Measurements from ENCODE around the gene BCAT1. TPM values are rescaled to one million over a fixed set of nuclear protein-coding genes. Genes with fewer than 3 reads are reported as not detected.

BCAT1 gene
- total and polyA plus RNA-seq, 12 donors = 0.95 to 17.0 (median 2.7) TPM

DNA sequence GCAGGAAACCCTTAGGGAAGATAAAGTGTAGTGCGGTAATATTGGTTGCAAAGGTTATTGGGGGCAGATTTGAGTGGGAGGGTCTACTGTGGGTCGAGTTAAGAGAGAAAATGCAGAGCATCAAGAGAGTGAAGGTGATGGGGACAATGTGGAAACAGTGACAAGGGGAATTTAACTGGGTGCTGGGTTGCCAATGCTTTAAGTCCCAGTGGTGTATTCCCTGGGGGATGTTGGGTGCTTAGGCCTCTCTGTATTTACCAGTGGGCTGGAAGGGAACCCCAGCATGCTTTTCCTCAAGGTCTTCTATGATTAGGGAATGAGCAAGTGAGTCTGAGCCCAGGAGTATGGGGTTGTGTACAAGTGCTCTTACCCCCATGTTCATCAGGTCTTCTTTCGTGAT lies 10.6 kb downstream of the BCAT1 start:
- H3K4me3 ChIP-seq = no peak overlapping the region
- H3K27ac ChIP-seq = no peak overlapping the region
- H3K4me1 ChIP-seq = no peaks in the 10 kb centered on the region
- ATAC-seq (no peak), DNase-seq (no peak)
- no peak for TF ChIP-seq CTCF (IDR thresholded peaks at IDR 0.05)
- H3K36me3 ChIP-seq = no peaks in the 10 kb centered on the region
- WGBS, 2 donors = 45 to 61% methylated on average over 3 of the region's 3 CpGs
- intact Hi-C loops (cut with DNase I) = no loop called here
- peaks cover 0 to 17% (median 0%) of the 10 kb centered on the region in 7 donors for H3K27me3 ChIP-seq
- H3K9me3 ChIP-seq = no peaks in the 10 kb centered on the region

DNA sequence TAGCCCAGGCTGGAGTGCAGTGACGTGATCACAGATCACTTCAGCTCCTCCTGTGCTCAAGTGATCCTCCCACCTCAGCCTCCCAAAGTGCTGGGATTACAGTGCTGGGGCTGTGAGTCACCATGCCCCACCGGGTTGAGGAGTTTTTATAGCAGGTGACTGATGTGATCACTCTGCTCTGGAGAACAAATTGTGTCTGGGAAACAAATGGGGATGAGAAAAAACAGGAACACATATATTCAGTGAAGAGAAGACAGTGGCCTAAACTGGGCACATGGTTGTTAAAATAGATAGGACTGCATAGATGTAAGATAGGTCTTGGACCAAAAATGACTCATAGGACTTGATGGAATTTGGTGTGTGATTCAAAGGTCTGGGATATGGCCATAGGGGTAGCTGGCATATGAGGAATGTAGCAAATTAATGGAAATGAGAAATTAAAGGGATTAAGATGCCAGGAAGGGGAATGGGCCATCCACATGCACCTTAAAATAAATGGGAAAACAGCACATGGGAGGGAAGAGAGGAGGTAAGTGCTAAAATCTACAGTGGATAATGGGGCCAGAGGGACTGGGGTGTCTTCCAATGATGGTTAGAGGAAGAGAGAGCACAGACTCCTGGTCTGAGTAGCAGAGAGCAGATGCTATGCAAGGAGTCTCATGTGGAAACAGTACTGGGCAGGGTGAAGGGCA lies 11.2 kb downstream of the BCAT1 start:
- Histone ChIP-seq H3K36me3 (no peaks in the 10 kb centered on the region), H3K4me1 (no peaks in the 10 kb centered on the region), H3K9me3 (no peaks in the 10 kb centered on the region), H3K27ac (no peak overlapping the region), H3K27me3 (peaks cover 0 to 17% (median 0%) of the 10 kb centered on the region in 7 donors), H3K4me3 (no peak overlapping the region)
- DNase-seq = no peak
- intact Hi-C loops (cut with DNase I) = no loop called here
- TF ChIP-seq CTCF (IDR thresholded peaks at IDR 0.05) = no peak
- no peak for ATAC-seq
- WGBS, 2 donors = 48 to 79% methylated on average over 2 of the region's 2 CpGs

DNA sequence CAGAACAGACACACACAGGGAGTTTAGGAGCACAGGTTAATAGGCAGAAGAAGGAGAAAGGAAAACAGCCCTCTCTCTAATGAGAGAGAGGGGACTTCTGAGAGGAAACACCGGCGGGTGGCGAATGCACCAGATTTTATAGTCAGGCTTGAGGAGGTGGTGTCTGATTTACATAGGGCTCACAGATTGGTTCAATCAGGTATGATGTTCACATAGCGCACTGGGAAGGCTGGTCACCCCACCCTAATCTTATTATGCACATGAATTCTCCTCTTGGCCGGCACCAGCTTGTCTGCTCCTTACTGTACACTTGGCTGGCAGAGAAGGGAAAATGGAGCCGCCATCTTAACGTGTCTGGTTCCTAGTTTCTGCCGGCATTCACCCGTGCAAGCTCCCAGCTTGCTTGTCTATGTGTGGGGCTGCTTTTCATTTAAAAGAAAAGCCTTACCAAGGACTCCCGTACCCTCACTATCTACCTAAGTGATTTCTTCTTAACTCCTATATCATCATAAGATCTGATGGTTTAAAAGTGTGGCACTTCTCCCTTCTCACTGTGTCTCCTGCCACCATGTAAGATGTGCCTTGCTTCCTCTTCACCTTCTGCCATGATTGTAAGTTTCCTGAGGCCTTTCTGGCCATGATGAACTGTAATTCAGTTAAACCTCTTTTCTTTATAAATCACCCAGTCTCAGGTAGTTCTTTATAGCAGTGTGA lies 15.1 kb downstream of the BCAT1 start:
- DNase-seq = no peak
- no peaks in the 10 kb centered on the region for H3K36me3 ChIP-seq
- H3K27me3 ChIP-seq = peaks cover 0 to 2% (median 0%) of the 10 kb centered on the region in 7 donors
- no peak overlapping the region for H3K4me3 ChIP-seq
- WGBS, 2 donors = 79 to 87% methylated on average over 10 of the region's 10 CpGs
- peaks cover 0 to 7% (median 0%) of the 10 kb centered on the region in 9 donors for H3K4me1 ChIP-seq
- no peak overlapping the region for H3K27ac ChIP-seq
- no peak for ATAC-seq
- H3K9me3 ChIP-seq = no peaks in the 10 kb centered on the region
- no peak for TF ChIP-seq CTCF (IDR thresholded peaks at IDR 0.05)
- intact Hi-C loops (cut with DNase I) = no loop called here

GRCh38 chr12:24931666-24932405 lies 17.1 kb downstream of the BCAT1 start:
- no peak overlapping the region for H3K4me3 ChIP-seq
- peaks cover 0 to 7% (median 0%) of the 10 kb centered on the region in 9 donors for H3K4me1 ChIP-seq
- peaks cover 0 to 4% (median 0%) of the 10 kb centered on the region in 7 donors for H3K27me3 ChIP-seq
- H3K9me3 ChIP-seq = no peaks in the 10 kb centered on the region
- peak overlapping the region in 1 of 10 donors; percentile 15 for H3K27ac ChIP-seq
- H3K36me3 ChIP-seq = no peaks in the 10 kb centered on the region
- TF ChIP-seq CTCF (IDR thresholded peaks at IDR 0.05) = no peak
- DNase-seq = no peak
- ATAC-seq = peak in 3 of 8 donors; percentile 42 to 59 (median 44)
- intact Hi-C loops (cut with DNase I) = no loop called here
- 59 to 75% methylated on average over 4 of the region's 4 CpGs for WGBS, 2 donors

Measured in heart right ventricle (tissue), 16 donors.